OCI-LY1 (cell line): ENCODE measurements around the gene SLC2A1.
A peak's percentile ranks its signal among the peaks of the same experiment; 100 is the strongest.

Experiments
- H2AFZ ChIP-seq: fragments of 200-600 bp; sonication (generic), shearing (Covaris generic); 2 replicates; pipeline ENCODE4 v1.6.0; 2014; ENCODE audit warnings: antibody characterized with exemption, mild to moderate bottlenecking, low read length
- H3F3A ChIP-seq: fragments of 200-600 bp; sonication (generic), shearing (Covaris generic); 2 replicates; pipeline ENCODE4 v1.6.0; 2014; ENCODE audit warnings: mild to moderate bottlenecking, antibody characterized with exemption, low read length, moderate library complexity; ENCODE audit not compliant: insufficient read depth
- H3K27ac ChIP-seq: fragments of 200-600 bp; sonication (generic); 2 replicates; pipeline ENCODE4 v1.5.1; 2014; ENCODE audit warnings: low read length, mixed run types, mild to moderate bottlenecking, low read depth; ENCODE audit not compliant: poor library complexity, severe bottlenecking
- H3K27me3 ChIP-seq: fragments of 200-600 bp; sonication (generic); 2 replicates; pipeline ENCODE4 v1.6.0; 2014; ENCODE audit warnings: antibody characterized with exemption, mild to moderate bottlenecking, low read length, moderate library complexity; ENCODE audit not compliant: insufficient read depth
- H3K36me3 ChIP-seq: fragments of 200-600 bp; sonication (generic); 2 replicates; pipeline ENCODE4 v1.6.1; 2014; ENCODE audit warnings: mild to moderate bottlenecking, antibody characterized with exemption, low read length, moderate library complexity, mixed read lengths; ENCODE audit not compliant: insufficient read depth
- H3K4me1 ChIP-seq: fragments of 200-600 bp; sonication (generic); 2 replicates; pipeline ENCODE4 v1.5.1; 2014; ENCODE audit warnings: mild to moderate bottlenecking, low read length, moderate library complexity; ENCODE audit not compliant: insufficient read depth, severe bottlenecking
- H3K4me2 ChIP-seq: fragments of 200-600 bp; sonication (generic), shearing (Covaris generic); 2 replicates; pipeline ENCODE4 v1.6.1; 2014; ENCODE audit warnings: low read length
- H3K4me3 ChIP-seq: fragments of 200-600 bp; sonication (generic); 2 replicates; pipeline ENCODE4 v1.5.1; 2014; ENCODE audit warnings: low read length, low read depth, mild to moderate bottlenecking, mixed read lengths; ENCODE audit not compliant: poor library complexity, severe bottlenecking
- H3K79me2 ChIP-seq: fragments of 200-600 bp; shearing (Covaris generic); 2 replicates; pipeline ENCODE4 v1.6.1; 2016; ENCODE audit warnings: mixed run types, low read length, mixed read lengths; ENCODE audit not compliant: insufficient read depth
- H3K9ac ChIP-seq: fragments of 200-600 bp; sonication (generic), shearing (Covaris generic); 2 replicates; pipeline ENCODE4 v1.6.1; 2014; ENCODE audit warnings: mild to moderate bottlenecking, low read length, mixed read lengths
- H3K9me2 ChIP-seq: fragments of 200-600 bp; sonication (generic), shearing (Covaris generic); 2 replicates; pipeline ENCODE4 v1.6.1; 2014; ENCODE audit warnings: low read depth, mild to moderate bottlenecking, low read length, mixed read lengths
- H3K9me3 ChIP-seq: fragments of 200-600 bp; shearing (Covaris generic); 2 replicates; pipeline ENCODE4 v1.6.1; 2014; ENCODE audit warnings: low read length, mixed read lengths
- H4K20me1 ChIP-seq: fragments of 200-600 bp; sonication (generic), shearing (Covaris generic); 2 replicates; pipeline ENCODE4 v1.6.0; 2016; ENCODE audit warnings: mild to moderate bottlenecking, low read length; ENCODE audit not compliant: insufficient read depth
- EZH2 ChIP-seq: fragments of 200-600 bp; sonication (generic), shearing (Covaris generic); IDR thresholded peaks from 2 replicates; pipeline ENCODE4 v1.8.0; 2017; ENCODE audit warnings: borderline replicate concordance, mixed run types, mild to moderate bottlenecking, antibody characterized with exemption, low read length, moderate library complexity, mixed read lengths
- TF ChIP-seq, protein P1 (sequence below): fragments of 200-600 bp; sonication (generic), shearing (Covaris generic); IDR thresholded peaks from 2 replicates; pipeline ENCODE4 v1.5.1; 2017; ENCODE audit warnings: mild to moderate bottlenecking, antibody characterized with exemption, low read length, moderate library complexity, mixed read lengths

SLC2A1 gene

DNA sequence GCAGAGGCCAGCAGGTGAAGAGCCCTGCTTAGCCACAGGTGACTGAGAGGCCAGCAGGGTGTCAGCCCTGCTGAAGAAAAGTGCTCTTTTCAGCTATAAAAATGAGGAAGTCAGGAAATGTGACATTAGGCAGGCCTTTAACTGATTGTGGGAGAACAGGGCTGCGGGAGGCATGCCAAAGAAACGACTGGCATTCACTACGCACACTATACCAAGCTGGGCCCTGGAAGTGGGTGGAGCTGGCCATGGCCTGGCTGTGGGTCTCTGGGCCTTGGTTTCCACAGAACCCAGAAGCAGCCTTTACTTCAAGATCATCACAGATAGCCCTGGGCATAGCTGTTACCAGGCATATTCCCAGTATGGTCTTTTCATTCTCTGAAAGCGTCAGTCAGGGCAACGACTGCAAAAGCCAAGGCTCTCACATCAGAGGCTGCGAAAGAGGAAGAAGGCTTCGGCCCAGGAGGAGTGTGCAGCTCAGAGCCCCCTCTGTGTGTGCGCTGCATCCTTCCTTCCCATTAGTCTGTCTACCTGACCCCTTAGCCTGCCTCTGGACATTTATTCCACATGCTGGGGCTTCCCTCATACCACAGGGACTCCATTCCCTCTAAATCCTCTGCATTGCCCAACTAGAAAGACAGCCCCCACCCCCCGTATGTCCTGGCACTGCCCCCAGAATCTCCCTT is 14.3 kb downstream of the SLC2A1 start:
- H3K9me2 ChIP-seq: no peaks in the 10 kb centered on the region
- H3K9me3 ChIP-seq: no peaks in the 10 kb centered on the region
- peaks cover 67% of the 10 kb centered on the region for H3K36me3 ChIP-seq
- TF ChIP-seq EZH2: no peak
- TF ChIP-seq, protein P1, sequence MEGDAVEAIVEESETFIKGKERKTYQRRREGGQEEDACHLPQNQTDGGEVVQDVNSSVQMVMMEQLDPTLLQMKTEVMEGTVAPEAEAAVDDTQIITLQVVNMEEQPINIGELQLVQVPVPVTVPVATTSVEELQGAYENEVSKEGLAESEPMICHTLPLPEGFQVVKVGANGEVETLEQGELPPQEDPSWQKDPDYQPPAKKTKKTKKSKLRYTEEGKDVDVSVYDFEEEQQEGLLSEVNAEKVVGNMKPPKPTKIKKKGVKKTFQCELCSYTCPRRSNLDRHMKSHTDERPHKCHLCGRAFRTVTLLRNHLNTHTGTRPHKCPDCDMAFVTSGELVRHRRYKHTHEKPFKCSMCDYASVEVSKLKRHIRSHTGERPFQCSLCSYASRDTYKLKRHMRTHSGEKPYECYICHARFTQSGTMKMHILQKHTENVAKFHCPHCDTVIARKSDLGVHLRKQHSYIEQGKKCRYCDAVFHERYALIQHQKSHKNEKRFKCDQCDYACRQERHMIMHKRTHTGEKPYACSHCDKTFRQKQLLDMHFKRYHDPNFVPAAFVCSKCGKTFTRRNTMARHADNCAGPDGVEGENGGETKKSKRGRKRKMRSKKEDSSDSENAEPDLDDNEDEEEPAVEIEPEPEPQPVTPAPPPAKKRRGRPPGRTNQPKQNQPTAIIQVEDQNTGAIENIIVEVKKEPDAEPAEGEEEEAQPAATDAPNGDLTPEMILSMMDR: no peak
- peak overlapping the region; percentile 61 for H3K4me2 ChIP-seq
- peak overlapping the region; percentile 87 for H3K27ac ChIP-seq
- peaks cover 41% of the 10 kb centered on the region for H3K79me2 ChIP-seq
- H3K27me3 ChIP-seq: no peaks in the 10 kb centered on the region
- H3K4me1 ChIP-seq: peaks cover 88% of the 10 kb centered on the region
- peak overlapping the region; percentile 47 for H3K9ac ChIP-seq
- no peaks in the 10 kb centered on the region for H4K20me1 ChIP-seq
- no peaks in the 10 kb centered on the region for H3F3A ChIP-seq
- peak overlapping the region; percentile 25 for H3K4me3 ChIP-seq
- no peak overlapping the region for H2AFZ ChIP-seq

- no peaks in the 10 kb centered on the region for H3K27me3 ChIP-seq
- no peaks in the 10 kb centered on the region for H3F3A ChIP-seq
- no peak overlapping the region for H2AFZ ChIP-seq
- H3K9me3 ChIP-seq: no peaks in the 10 kb centered on the region
- no peaks in the 10 kb centered on the region for H4K20me1 ChIP-seq
- no peak overlapping the region for H3K4me3 ChIP-seq
- H3K4me1 ChIP-seq: peaks cover 88% of the 10 kb centered on the region
- no peaks in the 10 kb centered on the region for H3K9me2 ChIP-seq
- peak overlapping the region; percentile 61; the same call in 1 of the 2 replicates for H3K4me2 ChIP-seq
- no peak for TF ChIP-seq EZH2
- TF ChIP-seq, protein P1: no peak
- peak overlapping the region; percentile 4; the same call in 1 of the 2 replicates for H3K9ac ChIP-seq
- peaks cover 36% of the 10 kb centered on the region for H3K79me2 ChIP-seq
- peak overlapping the region; percentile 87 for H3K27ac ChIP-seq
- H3K36me3 ChIP-seq: peaks cover 73% of the 10 kb centered on the region
Observed at GRCh38 chr1:42943728-42944127, 14.9 kb downstream of the SLC2A1 start.

- Histone ChIP-seq H3K4me3 (no peak overlapping the region), H3K9ac (peak overlapping the region; percentile 19; the same call in 1 of the 2 replicates), H3K9me2 (no peaks in the 10 kb centered on the region), H3K27me3 (no peaks in the 10 kb centered on the region), H2AFZ (no peak overlapping the region), H3K9me3 (no peaks in the 10 kb centered on the region), H3K4me1 (peaks cover 88% of the 10 kb centered on the region), H3K4me2 (peak overlapping the region; percentile 61; the same call in 1 of the 2 replicates), H3K79me2 (peaks cover 32% of the 10 kb centered on the region), H3K27ac (peak overlapping the region; percentile 87), H3F3A (no peaks in the 10 kb centered on the region), H3K36me3 (peaks cover 75% of the 10 kb centered on the region), H4K20me1 (no peaks in the 10 kb centered on the region)
- TF ChIP-seq, protein P1: no peak
- TF ChIP-seq EZH2: no peak
Observed at GRCh38 chr1:42943166-42943565, 15.5 kb downstream of the SLC2A1 start.
